GM19452 (cell line): ENCODE results near the gene LRTM1.

Experiments used
- ATAC-seq: cut with Tn5 transposase; IDR thresholded peaks from one replicate; pipeline ENCODE4 v1.9.1; 2021; ENCODE audit not compliant: unreplicated experiment

LRTM1 gene

GRCh38 chr3:54895613-54896012, 32.2 kb downstream of the LRTM1 start:
- ATAC-seq: no peak

- ATAC-seq: no peak
These were observed 35.7 kb downstream of the LRTM1 start for GRCh38 chr3:54892168-54892567.

- ATAC-seq: no peak
These were observed 36.3 kb downstream of the LRTM1 start for GRCh38 chr3:54891540-54891897.

- ATAC-seq: no peak
These were observed 38.1 kb downstream of the LRTM1 start for GRCh38 chr3:54889731-54890130.

GRCh38 chr3:54888873-54889272, 39.0 kb downstream of the LRTM1 start:
- no peak for ATAC-seq

- ATAC-seq: no peak
These were observed 39.7 kb downstream of the LRTM1 start for GRCh38 chr3:54888162-54888561.

GRCh38 chr3:54882129-54882833, 45.6 kb downstream of the LRTM1 start:
- no peak for ATAC-seq

GRCh38 chr3:54878145-54878544, 49.7 kb downstream of the LRTM1 start:
- ATAC-seq: no peak

- ATAC-seq: no peak
These were observed 50.1 kb downstream of the LRTM1 start for GRCh38 chr3:54877730-54878129.

- ATAC-seq: no peak
These were observed 51.2 kb downstream of the LRTM1 start for GRCh38 chr3:54876694-54877093.

GRCh38 chr3:54875596-54876268, 52.1 kb downstream of the LRTM1 start:
- no peak for ATAC-seq

GRCh38 chr3:54874816-54875556, 52.9 kb downstream of the LRTM1 start:
- no peak for ATAC-seq

- ATAC-seq: no peak
These were observed 54.5 kb downstream of the LRTM1 start for GRCh38 chr3:54873059-54874010.

- ATAC-seq: no peak
These were observed 56.0 kb downstream of the LRTM1 start for GRCh38 chr3:54871867-54872266.

- ATAC-seq: no peak
These were observed 57.4 kb downstream of the LRTM1 start for GRCh38 chr3:54870423-54870822.
